ENCODE results near the gene SIL1.

SIL1 gene

DNA sequence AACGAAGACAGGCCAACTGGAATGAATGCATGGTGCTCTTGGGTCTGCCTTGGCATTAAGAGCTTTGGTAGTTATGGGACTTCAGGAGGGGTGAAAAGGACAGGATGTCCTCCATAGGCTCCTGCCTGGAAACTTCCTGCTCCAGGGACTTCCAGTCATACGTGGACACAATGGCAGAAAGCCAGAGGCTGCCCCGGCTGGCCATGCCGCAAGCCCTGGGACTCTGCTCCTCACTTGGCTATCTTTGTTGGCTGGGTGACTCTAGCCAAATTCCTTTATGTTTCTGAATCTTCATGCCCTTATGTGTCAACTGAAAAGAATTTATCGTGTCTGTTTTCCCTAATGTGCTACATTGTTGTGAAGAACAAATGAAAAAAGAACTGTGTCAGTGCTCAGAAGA, 136.9 kb downstream of the SIL1 start:
- TF ChIP-seq, protein P1, sequence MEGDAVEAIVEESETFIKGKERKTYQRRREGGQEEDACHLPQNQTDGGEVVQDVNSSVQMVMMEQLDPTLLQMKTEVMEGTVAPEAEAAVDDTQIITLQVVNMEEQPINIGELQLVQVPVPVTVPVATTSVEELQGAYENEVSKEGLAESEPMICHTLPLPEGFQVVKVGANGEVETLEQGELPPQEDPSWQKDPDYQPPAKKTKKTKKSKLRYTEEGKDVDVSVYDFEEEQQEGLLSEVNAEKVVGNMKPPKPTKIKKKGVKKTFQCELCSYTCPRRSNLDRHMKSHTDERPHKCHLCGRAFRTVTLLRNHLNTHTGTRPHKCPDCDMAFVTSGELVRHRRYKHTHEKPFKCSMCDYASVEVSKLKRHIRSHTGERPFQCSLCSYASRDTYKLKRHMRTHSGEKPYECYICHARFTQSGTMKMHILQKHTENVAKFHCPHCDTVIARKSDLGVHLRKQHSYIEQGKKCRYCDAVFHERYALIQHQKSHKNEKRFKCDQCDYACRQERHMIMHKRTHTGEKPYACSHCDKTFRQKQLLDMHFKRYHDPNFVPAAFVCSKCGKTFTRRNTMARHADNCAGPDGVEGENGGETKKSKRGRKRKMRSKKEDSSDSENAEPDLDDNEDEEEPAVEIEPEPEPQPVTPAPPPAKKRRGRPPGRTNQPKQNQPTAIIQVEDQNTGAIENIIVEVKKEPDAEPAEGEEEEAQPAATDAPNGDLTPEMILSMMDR (IDR thresholded peaks at IDR 0.05), result no peak

DNA sequence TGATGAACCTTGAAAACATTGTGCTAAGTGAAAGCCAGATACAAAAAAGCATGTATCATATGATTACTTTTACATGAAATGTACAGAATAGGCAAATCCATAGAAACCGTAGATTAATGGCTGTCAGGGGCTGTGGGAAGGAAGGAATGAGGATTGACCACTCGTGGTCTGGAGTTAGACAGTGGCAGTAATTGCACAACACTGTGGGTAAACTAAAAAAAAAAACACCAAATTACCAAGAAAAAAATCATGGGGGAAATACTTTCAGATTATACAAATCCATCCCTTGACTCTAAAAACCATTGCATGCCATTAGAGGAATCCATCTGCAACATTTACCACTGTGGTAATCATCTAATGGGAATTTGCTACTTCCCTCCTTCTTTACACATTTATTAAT, 140.0 kb downstream of the SIL1 start:
- TF ChIP-seq, protein P1 (IDR thresholded peaks at IDR 0.05), result no peak

DNA sequence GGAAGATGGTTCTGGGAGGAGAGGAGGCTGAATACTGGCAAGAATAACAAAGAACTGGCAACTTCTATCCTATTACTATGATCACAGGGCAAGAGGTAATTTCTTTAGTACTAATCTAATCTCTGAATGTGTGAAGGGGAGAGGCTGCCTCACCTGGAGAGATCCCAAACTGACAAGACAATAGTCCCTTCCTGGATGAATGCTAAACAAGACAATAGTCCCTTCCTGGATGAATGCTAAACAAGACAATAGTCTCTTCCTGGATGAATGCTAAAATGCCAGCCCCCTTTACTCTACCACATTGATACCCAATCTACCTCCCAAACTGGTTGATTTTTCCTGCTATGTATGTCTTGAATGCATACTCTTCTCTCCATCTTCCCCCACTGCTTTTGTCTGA, 145.2 kb downstream of the SIL1 start:
- TF ChIP-seq, protein P1 (IDR thresholded peaks at IDR 0.05), result no peak

DNA sequence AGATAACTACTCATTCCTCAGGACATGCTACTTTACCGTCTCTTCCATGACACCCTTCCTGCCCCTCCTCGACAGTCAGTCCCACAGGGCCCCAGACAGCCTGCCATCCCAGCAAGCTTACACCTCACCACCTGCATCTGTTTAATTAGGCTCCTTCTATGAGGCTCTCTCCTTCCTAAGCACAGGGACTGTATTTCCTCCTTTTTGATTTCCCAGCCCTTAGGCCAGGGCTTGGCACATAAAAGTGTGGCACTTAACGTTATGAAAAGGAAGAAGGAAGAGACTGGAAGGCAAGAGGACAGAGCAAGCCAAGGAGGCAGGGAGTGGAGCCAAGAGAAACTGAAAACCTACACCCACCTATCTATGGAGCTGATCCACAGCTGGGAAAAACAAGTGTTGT, 146.8 kb downstream of the SIL1 start:
- TF ChIP-seq, protein P1 (IDR thresholded peaks at IDR 0.05), result no peak

DNA sequence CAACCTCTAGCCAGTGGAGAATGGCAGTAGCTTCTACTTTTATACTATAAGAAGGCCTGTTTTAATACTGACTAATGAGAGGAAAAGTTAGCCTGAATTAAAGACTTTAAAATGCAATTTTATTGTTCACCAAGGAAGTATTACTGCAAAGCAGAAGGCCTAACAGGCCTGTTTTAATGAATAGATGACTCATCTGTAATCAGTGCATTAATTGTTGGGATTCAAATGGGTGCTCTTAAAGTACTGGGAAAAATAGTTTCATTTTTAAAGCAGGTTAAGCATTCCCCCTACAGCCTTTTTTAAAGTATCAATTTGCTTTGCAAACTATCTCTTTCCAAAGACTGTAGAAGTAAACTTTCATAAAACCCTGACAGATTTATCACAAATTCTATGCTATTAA, 147.7 kb downstream of the SIL1 start:
- TF ChIP-seq, protein P1 (IDR thresholded peaks at IDR 0.05), result no peak

DNA sequence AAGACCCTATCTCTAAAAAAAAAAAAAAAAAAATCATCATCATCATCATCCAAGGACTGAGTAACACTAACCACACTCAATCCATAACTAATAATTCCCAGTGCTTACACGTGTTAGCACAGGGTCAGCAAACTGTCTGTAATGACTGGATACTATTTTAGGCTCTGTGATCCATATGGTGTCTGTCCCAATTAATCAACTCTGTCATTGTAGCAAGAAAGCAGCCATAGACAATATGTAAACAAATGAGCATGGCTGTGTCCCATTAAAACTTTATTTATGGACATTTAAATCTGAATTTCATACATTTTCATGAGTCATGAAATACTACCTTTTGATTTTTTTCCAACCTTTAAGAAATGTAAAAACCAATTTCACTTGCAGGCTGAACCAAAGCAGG, 148.4 kb downstream of the SIL1 start:
- TF ChIP-seq, protein P1 (IDR thresholded peaks at IDR 0.05), result no peak

DNA sequence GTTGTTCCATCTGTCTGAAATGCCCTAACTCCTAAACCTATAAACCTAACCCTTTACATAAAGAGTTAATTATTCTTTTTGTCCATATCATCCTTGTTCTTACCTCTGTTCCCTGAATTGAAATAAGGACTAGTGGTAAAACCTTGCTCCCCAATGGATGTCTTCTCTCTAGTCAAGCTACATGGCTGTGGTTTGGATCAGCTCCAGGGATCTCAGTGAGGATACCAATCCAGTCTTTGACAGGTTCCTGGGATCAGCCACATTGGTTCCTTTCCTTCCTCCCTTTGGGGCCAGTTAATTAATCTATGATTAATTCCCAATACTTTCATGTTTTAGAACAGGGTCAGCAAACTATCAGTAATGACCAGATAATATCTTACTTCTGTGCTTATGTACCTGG, 151.6 kb downstream of the SIL1 start:
- TF ChIP-seq, protein P1 (IDR thresholded peaks at IDR 0.05), result no peak

DNA sequence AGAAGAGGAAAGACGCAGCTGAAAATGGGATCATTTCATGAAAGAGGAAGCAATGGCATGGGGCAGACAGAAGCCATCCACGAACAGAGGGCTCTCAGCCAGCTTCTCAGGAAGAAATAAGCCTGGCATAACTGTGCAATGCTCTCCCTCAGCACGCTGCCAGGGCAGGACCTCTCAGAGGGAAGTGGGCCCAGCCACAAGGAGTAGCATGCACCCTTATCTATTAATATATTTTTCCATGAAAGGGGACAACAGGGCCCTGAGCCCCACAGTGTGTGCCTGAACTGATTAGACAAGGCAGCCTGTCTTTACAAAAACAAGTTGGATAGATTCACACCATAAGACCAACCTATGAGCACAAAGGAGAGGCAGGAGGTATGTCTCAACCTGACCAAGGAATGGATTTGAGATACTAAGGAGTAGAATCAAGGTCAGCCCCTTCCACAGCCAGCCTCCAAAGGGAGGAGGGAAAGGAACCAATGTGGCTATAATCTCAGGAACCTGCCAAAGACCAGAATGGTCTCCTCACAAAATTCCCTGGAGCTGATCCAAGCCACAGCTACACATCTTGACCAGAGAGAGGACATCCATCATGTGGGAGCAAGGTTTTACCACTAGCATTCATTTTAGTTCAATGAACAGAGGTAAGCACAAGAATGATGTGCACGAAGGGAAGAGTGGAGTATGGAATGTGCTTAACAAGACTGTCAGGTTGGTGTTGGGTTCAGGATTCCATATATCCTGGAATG, 154.8 kb downstream of the SIL1 start:
- TF ChIP-seq, protein P1 (IDR thresholded peaks at IDR 0.05), result no peak

All from LNCAP (cell line).